Ascending aorta (tissue), 2 donors: ENCODE data around the gene TERB1. TPM values are rescaled to one million over a fixed set of nuclear protein-coding genes. Genes with fewer than 3 reads are reported as not detected.
A peak's percentile ranks its signal among the peaks of the same experiment; 100 is the strongest.

ENCODE experiments used
- DNase-seq, 2 donors: peaks; one replicate each; pipeline ENCODE4 v3.0.0-alpha.2; 2019; ENCODE audit warnings: low spot score in 2 of 2
- H3K27ac ChIP-seq, 2 donors: fragments of 200-600 bp; sonication (generic); one replicate each; pipeline ENCODE4 v1.5.1; 2016 to 2017; ENCODE audit warnings: mild to moderate bottlenecking in 1 of 2
- H3K27me3 ChIP-seq: fragments of 200-600 bp; sonication (generic); one replicate; pipeline ENCODE4 v1.5.1; 2017
- H3K36me3 ChIP-seq, 2 donors: fragments of 200-600 bp; sonication (generic); one replicate each; pipeline ENCODE4 v1.5.1; 2016
- H3K4me1 ChIP-seq, 2 donors: fragments of 200-600 bp; sonication (generic); one replicate each; pipeline ENCODE4 v1.5.1; 2016 to 2017; ENCODE audit warnings: mild to moderate bottlenecking in 1 of 2
- H3K4me3 ChIP-seq, 2 donors: fragments of 200-600 bp; sonication (generic); one replicate each; pipeline ENCODE4 v1.5.1; 2016 to 2017; ENCODE audit warnings: mild to moderate bottlenecking in 1 of 2
- H3K9me3 ChIP-seq, 2 donors: fragments of 200-600 bp; sonication (generic); one replicate each; pipeline ENCODE4 v1.5.1; 2016
- intact Hi-C: fragments of 100-400 bp; cut with DNase I; formaldehyde crosslinking; loops from one replicate; pipeline ENCODE4 v1.15.1; 2023
- total RNA-seq: library from RNA; depleted of rRNA; stranded (reverse); fragments of >200 nt; gene quantifications from one replicate; pipeline ENCODE4 v1.1.0, GENCODE V29; 2016
- TF ChIP-seq, protein P1 (sequence below), 3 experiments: fragments of 200-600 bp in 2 of 3; fragments of 450-650 bp in 1 of 3; sonication (generic) in 2 of 3; IDR thresholded peaks; one replicate each; pipeline ENCODE4 v1.5.1; 2016 to 2019; ENCODE audit warnings: antibody characterized with exemption in 3 of 3, mild to moderate bottlenecking in 1 of 3, moderate library complexity in 1 of 3

The TERB1 gene
- total RNA-seq, 1 donor from 2014 or later = not detected

DNA sequence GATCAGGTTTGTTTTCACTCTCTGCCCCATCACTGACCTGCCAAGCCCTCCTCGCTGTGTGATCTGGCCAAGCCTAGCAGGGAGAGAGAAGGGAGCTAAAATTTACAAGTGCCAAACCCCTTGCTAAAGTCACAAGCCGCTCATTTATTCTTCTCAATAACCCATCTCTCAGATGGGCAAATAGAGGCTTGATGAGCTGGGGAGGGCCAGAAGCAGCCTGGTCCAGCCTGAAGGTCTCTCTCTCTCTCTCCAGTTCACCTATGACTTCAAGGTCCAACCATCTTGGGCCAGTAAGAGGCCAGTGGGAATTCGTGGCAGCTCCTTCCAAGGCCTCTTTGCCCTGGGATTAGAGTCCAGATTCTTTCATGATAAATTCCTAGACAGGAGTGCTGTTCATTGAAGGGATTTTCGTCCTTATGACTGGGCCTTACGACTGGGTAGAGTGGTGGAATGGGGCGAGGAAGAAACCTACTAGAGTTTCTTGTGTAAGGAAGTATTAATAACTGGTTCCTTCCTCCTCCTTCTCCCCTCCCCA is 46.2 kb upstream of the TERB1 start:
- peaks cover 15% of the 10 kb centered on the region for H3K27me3 ChIP-seq
- peaks cover 8 to 18% of the 10 kb centered on the region in 2 donors for H3K4me1 ChIP-seq
- TF ChIP-seq, protein P1, sequence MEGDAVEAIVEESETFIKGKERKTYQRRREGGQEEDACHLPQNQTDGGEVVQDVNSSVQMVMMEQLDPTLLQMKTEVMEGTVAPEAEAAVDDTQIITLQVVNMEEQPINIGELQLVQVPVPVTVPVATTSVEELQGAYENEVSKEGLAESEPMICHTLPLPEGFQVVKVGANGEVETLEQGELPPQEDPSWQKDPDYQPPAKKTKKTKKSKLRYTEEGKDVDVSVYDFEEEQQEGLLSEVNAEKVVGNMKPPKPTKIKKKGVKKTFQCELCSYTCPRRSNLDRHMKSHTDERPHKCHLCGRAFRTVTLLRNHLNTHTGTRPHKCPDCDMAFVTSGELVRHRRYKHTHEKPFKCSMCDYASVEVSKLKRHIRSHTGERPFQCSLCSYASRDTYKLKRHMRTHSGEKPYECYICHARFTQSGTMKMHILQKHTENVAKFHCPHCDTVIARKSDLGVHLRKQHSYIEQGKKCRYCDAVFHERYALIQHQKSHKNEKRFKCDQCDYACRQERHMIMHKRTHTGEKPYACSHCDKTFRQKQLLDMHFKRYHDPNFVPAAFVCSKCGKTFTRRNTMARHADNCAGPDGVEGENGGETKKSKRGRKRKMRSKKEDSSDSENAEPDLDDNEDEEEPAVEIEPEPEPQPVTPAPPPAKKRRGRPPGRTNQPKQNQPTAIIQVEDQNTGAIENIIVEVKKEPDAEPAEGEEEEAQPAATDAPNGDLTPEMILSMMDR (IDR thresholded peaks at IDR 0.05) = no peak
- peak in 1 of 2 donors; percentile 27 for DNase-seq
- H3K9me3 ChIP-seq = no peaks in the 10 kb centered on the region
- H3K4me3 ChIP-seq = no peak overlapping the region
- H3K27ac ChIP-seq = no peak overlapping the region
- intact Hi-C loops = no loop called here
- H3K36me3 ChIP-seq = no peaks in the 10 kb centered on the region

DNA sequence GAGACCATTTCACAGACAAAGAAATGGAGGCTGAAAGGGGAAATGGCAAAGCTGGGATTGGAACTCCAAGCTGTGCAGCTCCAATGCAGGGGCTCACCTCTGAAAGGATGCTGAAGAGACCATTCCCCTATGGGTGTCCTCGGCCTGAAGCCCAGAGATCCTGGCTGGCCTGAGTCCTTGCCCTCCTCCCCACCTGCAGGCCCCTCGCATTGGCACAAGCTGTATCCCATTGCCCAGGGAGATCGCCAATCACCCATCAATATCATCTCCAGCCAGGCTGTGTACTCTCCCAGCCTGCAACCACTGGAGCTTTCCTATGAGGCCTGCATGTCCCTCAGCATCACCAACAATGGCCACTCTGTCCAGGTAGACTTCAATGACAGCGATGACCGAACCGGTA is 45.4 kb upstream of the TERB1 start:
- Histone ChIP-seq H3K9me3 (no peaks in the 10 kb centered on the region), H3K4me3 (no peak overlapping the region), H3K36me3 (no peaks in the 10 kb centered on the region), H3K27ac (no peak overlapping the region), H3K4me1 (peaks cover 8 to 18% of the 10 kb centered on the region in 2 donors), H3K27me3 (peaks cover 15% of the 10 kb centered on the region)
- peak in 1 of 2 donors; percentile 39 for DNase-seq
- intact Hi-C loops = no loop called here
- TF ChIP-seq, protein P1 (IDR thresholded peaks at IDR 0.05) = no peak

DNA sequence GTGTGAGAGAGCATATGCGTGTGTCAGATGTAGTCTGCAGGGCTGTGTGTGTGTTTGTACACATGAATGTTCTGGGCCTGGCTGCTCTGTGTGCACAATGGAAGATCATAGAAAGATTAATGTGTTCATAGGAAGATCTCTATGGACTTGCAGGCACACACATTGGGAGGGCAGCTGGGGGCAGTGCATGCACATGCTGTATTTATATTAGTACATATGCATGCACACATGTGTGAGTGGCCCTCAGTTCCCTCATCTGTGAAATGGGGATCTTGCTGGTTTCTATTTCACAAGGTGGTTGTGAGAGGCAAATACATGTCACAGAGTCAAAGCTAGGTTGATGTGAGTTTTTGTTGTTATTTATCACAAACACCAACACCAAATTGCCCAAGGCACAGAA is 44.9 kb upstream of the TERB1 start:
- peak in 1 of 2 donors; percentile 8 for DNase-seq
- H3K4me1 ChIP-seq = peaks cover 8 to 18% of the 10 kb centered on the region in 2 donors
- no peaks in the 10 kb centered on the region for H3K9me3 ChIP-seq
- TF ChIP-seq, protein P1 (IDR thresholded peaks at IDR 0.05) = no peak
- peaks cover 15% of the 10 kb centered on the region for H3K27me3 ChIP-seq
- H3K4me3 ChIP-seq = no peak overlapping the region
- intact Hi-C loops = no loop called here
- H3K27ac ChIP-seq = no peak overlapping the region
- H3K36me3 ChIP-seq = no peaks in the 10 kb centered on the region

DNA sequence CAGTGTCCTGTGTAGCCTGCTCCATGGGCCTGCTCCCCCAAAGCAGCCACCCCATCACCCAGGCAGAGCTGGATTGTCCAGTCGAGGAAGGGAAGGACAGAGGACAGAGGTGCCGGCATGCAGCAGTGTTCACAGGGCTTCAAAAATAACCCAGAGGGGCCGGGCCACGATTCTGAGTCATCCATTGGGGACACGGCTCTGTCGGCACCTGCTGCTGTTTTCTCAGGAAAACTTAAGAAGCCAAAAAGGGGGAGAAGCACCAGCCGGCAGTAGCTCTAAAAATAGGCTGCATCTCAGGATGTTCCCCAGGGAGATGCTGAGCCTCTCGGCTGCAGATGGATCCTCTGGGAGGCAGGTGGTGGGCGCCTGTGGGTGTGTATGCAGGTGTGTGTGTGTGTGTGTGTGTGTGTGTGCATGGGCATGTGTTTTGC is 44.4 kb upstream of the TERB1 start:
- Histone ChIP-seq H3K4me1 (peaks cover 8 to 18% of the 10 kb centered on the region in 2 donors), H3K9me3 (no peaks in the 10 kb centered on the region), H3K27me3 (peaks cover 15% of the 10 kb centered on the region), H3K4me3 (no peak overlapping the region), H3K36me3 (no peaks in the 10 kb centered on the region), H3K27ac (no peak overlapping the region)
- TF ChIP-seq, protein P1 (IDR thresholded peaks at IDR 0.05) = no peak
- intact Hi-C loops = no loop called here
- DNase-seq = peak in 1 of 2 donors; percentile 45

DNA sequence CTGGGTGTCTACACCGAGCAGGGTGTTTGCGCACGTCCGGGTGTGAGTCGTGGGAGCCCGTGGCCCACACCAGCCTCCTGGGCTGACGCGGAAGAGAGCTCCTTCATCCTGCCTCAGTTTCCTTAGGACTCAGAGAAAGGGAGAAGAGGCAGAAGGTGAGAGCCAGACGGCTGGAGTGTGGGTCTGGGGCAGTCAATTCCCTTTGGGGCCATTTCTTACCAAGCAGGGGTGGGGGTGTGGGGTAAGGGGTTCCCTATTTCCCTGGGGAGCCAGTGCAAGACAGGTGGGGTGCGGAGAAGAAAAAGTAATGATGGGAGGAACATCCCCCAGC is 43.7 kb upstream of the TERB1 start:
- H3K4me3 ChIP-seq = peak overlapping the region; percentile 59
- intact Hi-C loops = no loop called here
- H3K27ac ChIP-seq = no peak overlapping the region
- H3K4me1 ChIP-seq = peaks cover 8 to 18% of the 10 kb centered on the region in 2 donors
- H3K36me3 ChIP-seq = no peaks in the 10 kb centered on the region
- peak in 1 of 2 donors; percentile 9 for DNase-seq
- peaks cover 15% of the 10 kb centered on the region for H3K27me3 ChIP-seq
- H3K9me3 ChIP-seq = no peaks in the 10 kb centered on the region
- TF ChIP-seq, protein P1 (IDR thresholded peaks at IDR 0.05) = no peak
